PC-9 (cell line): ENCODE measurements around the gene ATP5MK. TPM values are rescaled to one million over a fixed set of nuclear protein-coding genes. Genes with fewer than 3 reads are reported as not detected.

Source experiments
- BruUV-seq: library from RNA; stranded (reverse); fragments of 400-500 nt; replicated peaks from 2 replicates; lab custom pipeline; 2021; lab: Mats Ljungman, UMichigan
- CTCF ChIA-PET: fragments of 300-600 bp; sonication (Branson Sonifier 250); formaldehyde crosslinking; loops from one replicate; lab custom pipeline; 2022; ENCODE audit warnings: antibody characterized with exemption; lab: Charles Lee
- POLR2A ChIA-PET: fragments of 300-600 bp; sonication (Branson Sonifier 250); formaldehyde crosslinking; loops from one replicate; lab custom pipeline; 2022; ENCODE audit warnings: antibody characterized with exemption; ENCODE audit not compliant: unreplicated experiment; lab: Charles Lee
- DNase-seq, 2 experiments: peaks; one replicate each; pipeline versions ENCODE4 v3.0.0 to v3.0.0-alpha.2; 2015 to 2022; ENCODE audit warnings: mixed read lengths in 1 of 2
- H2AFZ ChIP-seq: fragments of 200-600 bp; sonication (generic); 2 replicates; pipeline ENCODE4 v1.8.1; 2017; ENCODE audit warnings: antibody characterized with exemption
- H3F3A ChIP-seq: fragments of 200-600 bp; sonication (generic); 2 replicates; pipeline ENCODE4 v1.8.1; 2017; ENCODE audit warnings: antibody characterized with exemption, mild to moderate bottlenecking, low read depth; ENCODE audit not compliant: insufficient read depth
- H3K27ac ChIP-seq: fragments of 200-600 bp; sonication (generic); 2 replicates; pipeline ENCODE4 v1.6.1; 2016; ENCODE audit warnings: mixed run types
- H3K27me3 ChIP-seq: fragments of 200-600 bp; sonication (generic); 2 replicates; pipeline ENCODE4 v1.6.1; 2016; ENCODE audit warnings: low read depth, mixed run types; ENCODE audit not compliant: insufficient read depth
- H3K36me3 ChIP-seq: fragments of 200-600 bp; sonication (generic); 2 replicates; pipeline ENCODE4 v1.6.1; 2016; ENCODE audit warnings: low read depth, mixed run types
- H3K4me1 ChIP-seq: fragments of 200-600 bp; sonication (generic); replicated peaks from 2 replicates; pipeline ENCODE4 v1.6.1; 2016; ENCODE audit warnings: mixed run types; ENCODE audit not compliant: insufficient read depth
- H3K4me2 ChIP-seq: fragments of 200-600 bp; sonication (generic); 2 replicates; pipeline ENCODE4 v1.6.1; 2017; ENCODE audit warnings: mixed run types
- H3K4me3 ChIP-seq: fragments of 200-600 bp; sonication (generic); 2 replicates; pipeline ENCODE4 v1.6.1; 2016; ENCODE audit warnings: mixed run types
- H3K79me2 ChIP-seq: fragments of 200-600 bp; sonication (generic); 2 replicates; pipeline ENCODE4 v1.6.1; 2017; ENCODE audit warnings: low read depth, mixed run types
- H3K9me2 ChIP-seq: fragments of 200-600 bp; sonication (generic); 2 replicates; pipeline ENCODE4 v1.8.1; 2017; ENCODE audit warnings: mild to moderate bottlenecking; ENCODE audit not compliant: insufficient read depth
- H3K9me3 ChIP-seq: fragments of 200-600 bp; sonication (generic); 2 replicates; pipeline ENCODE4 v1.8.1; 2016; ENCODE audit warnings: low read depth; ENCODE audit not compliant: insufficient read depth
- H4K20me1 ChIP-seq: fragments of 200-600 bp; sonication (generic); 2 replicates; pipeline ENCODE4 v1.8.1; 2017; ENCODE audit not compliant: insufficient read depth
- CTCF ChIP-seq: fragments of 200-600 bp; sonication (generic); conservative IDR thresholded peaks from 2 replicates; pipeline ENCODE4 v1.6.1; 2017; ENCODE audit warnings: mixed run types, antibody characterized with exemption, mild to moderate bottlenecking, moderate library complexity
- EZH2 ChIP-seq: fragments of 200-600 bp; sonication (generic); IDR thresholded peaks from 2 replicates; pipeline ENCODE4 v1.8.0; 2017; ENCODE audit warnings: antibody characterized with exemption, low read depth
- intact Hi-C: fragments of 100-400 bp; cut with micrococcal nuclease; formaldehyde crosslinking; loops from one replicate; pipeline ENCODE4 v1.10.0; 2022; ENCODE audit not compliant: unreplicated experiment
- microRNA-seq: library from miRNA; unstranded; fragments of <30 nt; microRNA quantifications from one replicate; pipeline ENCODE4 v1.2.0, GENCODE V29; 2021; ENCODE audit warnings: borderline number of aligned reads, borderline replicate concordance
- total RNA-seq: library from RNA; stranded (reverse); gene quantifications from 2 replicates; pipeline ENCODE4 v1.2.3, GENCODE V29; 2021

The ATP5MK gene
- total RNA-seq, 1 experiment from 2014 or later, result 230 TPM

- no peak for TF ChIP-seq CTCF
- TF ChIP-seq EZH2, result no peak
- H3K36me3 ChIP-seq, result no peaks in the 10 kb centered on the region
- H3K4me1 ChIP-seq, result peaks cover 5% of the 10 kb centered on the region; the same call in 1 of the 2 replicates
- peak within 1 kb of the TSS; percentile 73 for H3K4me3 ChIP-seq
- intact Hi-C loops, result no loop called here
- CTCF ChIA-PET, result interaction anchor here (0.6 kb wide), 1 partner anchor 501 kb away, joined by 4 read pairs; no protein-coding TSS in a partner anchor
- peak within 1 kb of the TSS; percentile 94 for H2AFZ ChIP-seq
- peak within 1 kb of the TSS; percentile 78 for H3K4me2 ChIP-seq
- peaks cover 10% of the 10 kb centered on the region; the same call in 1 of the 2 replicates for H3K79me2 ChIP-seq
- POLR2A ChIA-PET, result interaction anchor here (0.6 to 0.8 kb wide), 2 partner anchors 69 to 159 kb away, joined by 4 read pairs; no protein-coding TSS in a partner anchor
- H3K27me3 ChIP-seq, result no peaks in the 10 kb centered on the region
- peak in 1 of 2 experiments; percentile 69 for DNase-seq
- BruUV-seq, result TSS peak; percentile 20
- H4K20me1 ChIP-seq, result no peaks in the 10 kb centered on the region
- no peaks in the 10 kb centered on the region; the same call in 1 of the 2 replicates for H3F3A ChIP-seq
- H3K9me2 ChIP-seq, result no peaks in the 10 kb centered on the region
- no peaks in the 10 kb centered on the region for H3K9me3 ChIP-seq
- no peak within 1 kb of the TSS for H3K27ac ChIP-seq
These were observed 45.6 kb downstream of the ATP5MK start, which contains the start of gene PCGF6 for GRCh38 chr10:103350517-103351260. TSS of gene PCGF6 (minus strand) at chr10:103351140. CDS start at chr10:103351066, 74 bp downstream.

- H3K27ac ChIP-seq, result no peak overlapping the region
- peaks cover 10% of the 10 kb centered on the region; the same call in 1 of the 2 replicates for H3K79me2 ChIP-seq
- intact Hi-C loops, result no loop called here
- CTCF ChIA-PET, result no interaction called here
- no peaks in the 10 kb centered on the region for H3K9me2 ChIP-seq
- no peaks in the 10 kb centered on the region for H4K20me1 ChIP-seq
- peak overlapping the region; percentile 78 for H3K4me2 ChIP-seq
- peaks cover 5% of the 10 kb centered on the region; the same call in 1 of the 2 replicates for H3K4me1 ChIP-seq
- BruUV-seq, result no TSS peak
- DNase-seq, result no peak
- POLR2A ChIA-PET, result interaction anchor here (0.8 kb wide), 1 partner anchor 68 kb away, joined by 4 read pairs; no protein-coding TSS in a partner anchor
- peak overlapping the region; percentile 73 for H3K4me3 ChIP-seq
- no peaks in the 10 kb centered on the region for H3K27me3 ChIP-seq
- no peaks in the 10 kb centered on the region for H3K9me3 ChIP-seq
- H3K36me3 ChIP-seq, result no peaks in the 10 kb centered on the region
- no peaks in the 10 kb centered on the region; the same call in 1 of the 2 replicates for H3F3A ChIP-seq
- H2AFZ ChIP-seq, result peak overlapping the region; percentile 94
- TF ChIP-seq CTCF (no peak), EZH2 (no peak)
These were observed 46.1 kb downstream of the ATP5MK start for GRCh38 chr10:103350175-103350516.

Small RNA genes within 50 kb of the gene (microRNA-seq; reads per million reads assigned to microRNA genes)
- gene MIR1307, result 1,928 reads per million, percentile 81 among the genes with 10 or more reads in this experiment

Other genes starting within 250 kb of the ATP5MK start
- 47.1 and 67.9 TPM in 2 replicates for gene NT5C2, start 203.2 kb downstream of the ATP5MK start, total RNA-seq
- gene RPEL1, start 150.6 kb downstream of the ATP5MK start, total RNA-seq, result not detected in 2 replicates
- gene INA, start 119.3 kb downstream of the ATP5MK start, total RNA-seq, result 20.4 and 20.9 TPM in 2 replicates
- gene PCGF6, start 45.3 kb downstream of the ATP5MK start, total RNA-seq, result 4.5 and 7.1 TPM in 2 replicates
- 3.9 and 4.2 TPM in 2 replicates for gene TAF5, start 28.5 kb downstream of the ATP5MK start, total RNA-seq
- 20.4 and 20.5 TPM in 2 replicates for gene PDCD11, start 151 bp upstream of the ATP5MK start, total RNA-seq
- 46.3 and 54.1 TPM in 2 replicates for gene CALHM2, start 55.9 kb upstream of the ATP5MK start, total RNA-seq
- gene CALHM1, start 62.4 kb upstream of the ATP5MK start, total RNA-seq, result not detected in 2 replicates
- gene CALHM3, start 82.8 kb upstream of the ATP5MK start, total RNA-seq, result 12.5 and 13.1 TPM in 2 replicates
- gene NEURL1, start 97.2 kb upstream of the ATP5MK start, total RNA-seq, result 3.0 and 4.8 TPM in 2 replicates